GM19351 (cell line): ENCODE results near the gene AHCTF1.

Source experiments
- ATAC-seq: cut with Tn5 transposase; IDR thresholded peaks from one replicate; pipeline ENCODE4 v1.9.1; 2021; ENCODE audit warnings: mild to moderate bottlenecking, moderate library complexity; ENCODE audit not compliant: unreplicated experiment

Gene AHCTF1

GRCh38 chr1:246801241-246802020 is 130.3 kb downstream of the AHCTF1 start:
- ATAC-seq, result no peak

DNA sequence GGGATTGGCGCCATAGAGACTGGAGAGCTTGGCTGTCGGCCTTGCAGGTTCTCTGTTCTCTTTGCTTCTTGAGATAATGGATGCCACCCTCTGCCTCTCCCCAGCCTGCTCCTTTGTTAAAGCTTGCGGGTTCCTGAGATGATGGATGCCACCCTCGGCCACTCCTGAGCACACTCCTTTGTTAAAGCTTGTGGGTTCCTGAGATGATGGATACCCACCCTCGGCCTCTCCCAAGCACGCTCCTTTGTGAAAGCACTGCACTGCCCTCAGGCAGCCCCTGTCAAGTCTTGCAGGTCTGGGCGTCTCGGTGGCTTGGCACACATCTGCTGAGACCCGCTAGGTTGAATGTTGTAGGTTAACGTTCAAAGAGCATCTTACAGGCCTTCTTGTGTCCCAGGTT is 131.0 kb downstream of the AHCTF1 start:
- ATAC-seq, result no peak

DNA sequence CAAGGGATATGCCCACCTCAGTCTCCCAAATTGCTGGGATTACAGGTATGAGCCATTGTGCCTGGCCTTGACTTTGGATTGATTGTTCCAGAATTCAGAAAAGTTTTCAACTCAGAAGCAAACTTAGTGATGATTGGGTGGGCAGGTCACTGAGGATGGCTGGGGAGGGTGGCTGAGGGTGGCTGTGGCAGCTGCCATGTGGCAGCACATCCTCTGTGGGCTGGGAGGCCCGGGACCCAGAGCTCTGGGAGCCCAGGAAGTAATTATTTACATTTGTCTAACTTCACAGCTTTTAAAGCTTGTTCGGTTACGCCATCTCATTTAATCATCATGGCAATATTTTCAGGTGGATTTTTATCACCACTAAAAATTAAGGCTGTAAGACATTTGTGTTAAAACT is 131.4 kb downstream of the AHCTF1 start:
- no peak for ATAC-seq

GRCh38 chr1:246798606-246799496 is 132.9 kb downstream of the AHCTF1 start:
- no peak for ATAC-seq

GRCh38 chr1:246798107-246798506 is 133.6 kb downstream of the AHCTF1 start:
- no peak for ATAC-seq

GRCh38 chr1:246797597-246797996 is 134.2 kb downstream of the AHCTF1 start:
- no peak for ATAC-seq

DNA sequence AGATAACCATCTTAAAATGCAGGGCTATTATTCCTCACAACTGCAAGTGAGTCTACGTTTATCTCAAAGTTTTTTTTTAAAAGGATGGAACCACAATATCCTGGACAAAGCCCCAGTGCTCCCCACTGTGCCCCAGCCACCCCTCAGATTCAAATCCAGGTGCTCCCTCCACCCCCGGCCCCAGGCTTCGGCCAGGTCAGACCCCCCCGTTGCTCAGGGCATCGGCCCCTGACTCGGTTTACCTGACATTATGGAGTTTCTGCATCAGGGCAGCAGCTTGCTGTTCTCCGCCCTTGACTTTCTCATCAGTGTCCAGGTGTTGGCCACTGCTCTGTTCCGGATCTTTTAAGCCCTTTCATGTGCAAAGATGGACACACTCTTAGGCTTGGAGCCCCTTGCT is 134.6 kb downstream of the AHCTF1 start:
- ATAC-seq, result no peak

DNA sequence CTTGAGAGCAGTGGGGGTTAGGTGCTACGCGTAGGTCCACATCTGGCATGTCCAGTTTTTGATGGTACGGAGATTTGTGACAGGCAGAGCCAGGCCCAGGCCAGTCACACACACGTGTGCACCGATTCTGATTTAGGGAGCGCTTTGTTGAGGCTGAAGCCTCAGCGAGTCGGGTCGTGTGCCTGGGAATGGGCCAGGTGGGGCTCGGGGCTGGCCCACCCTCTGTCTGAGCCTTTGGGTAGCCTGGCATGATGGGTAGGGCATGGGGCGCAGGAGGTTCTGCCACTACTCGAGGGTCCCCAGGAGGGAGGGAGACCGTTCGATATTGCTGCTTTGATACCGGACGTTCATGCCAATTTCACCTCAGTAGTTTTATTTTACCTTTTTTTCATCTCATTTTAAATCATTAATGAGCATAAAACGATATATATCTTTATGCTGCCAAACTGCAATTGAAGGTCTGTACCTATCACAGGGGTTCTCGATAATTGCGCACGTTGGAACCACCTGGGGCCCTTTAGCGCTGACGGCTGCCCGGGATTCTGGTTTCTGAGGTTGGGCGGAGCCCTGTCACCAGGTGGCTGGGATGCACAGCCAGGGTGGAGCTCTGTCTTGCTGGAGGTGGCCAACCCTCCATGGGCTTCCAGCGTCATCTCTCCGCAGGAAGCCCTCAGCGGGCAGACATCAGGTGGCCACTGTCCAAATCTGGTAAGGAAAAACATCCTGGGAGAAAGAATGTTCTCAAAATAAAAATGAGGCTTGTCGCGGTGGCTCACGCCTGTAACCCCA is 135.6 kb downstream of the AHCTF1 start:
- ATAC-seq, result no peak

DNA sequence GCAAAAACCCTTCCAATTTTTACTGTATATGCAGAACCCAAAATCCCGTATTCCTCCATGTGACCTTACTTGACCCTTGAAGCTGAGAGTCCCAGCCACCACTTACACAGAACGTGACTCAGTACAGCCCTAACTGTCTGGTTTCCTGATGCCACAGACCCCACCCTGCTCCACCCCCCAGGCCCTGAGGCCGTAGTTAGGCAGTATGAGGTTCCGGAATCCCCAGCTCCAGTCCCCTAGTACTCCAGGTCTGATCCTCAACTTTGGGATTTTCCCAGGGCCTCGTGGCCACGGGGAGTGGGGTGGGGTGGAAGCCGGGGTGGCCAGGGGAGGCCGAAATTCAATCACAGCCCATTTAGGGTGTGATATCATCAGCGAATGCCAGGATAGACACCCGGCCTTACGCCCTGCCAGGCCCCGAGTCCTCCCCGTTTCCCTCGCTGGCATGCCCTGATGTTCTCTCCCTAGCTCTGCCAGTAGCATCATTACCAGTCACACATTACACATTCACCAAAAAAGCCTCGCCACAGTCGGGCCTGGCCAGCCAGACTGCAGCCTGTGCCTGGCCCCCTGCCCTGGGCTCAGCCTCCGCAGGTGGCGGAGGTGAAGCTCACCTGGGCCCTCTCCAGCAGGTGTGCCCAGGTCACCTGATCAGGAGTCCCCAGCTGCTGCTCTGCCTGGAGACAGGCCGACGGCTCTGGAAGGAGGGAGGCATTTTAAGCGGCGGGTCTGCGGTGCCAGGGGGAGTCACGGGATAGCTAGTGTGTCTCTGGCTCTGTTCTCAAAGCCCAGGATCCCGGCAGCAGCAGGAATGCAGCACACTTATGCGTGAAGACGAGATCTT is 136.7 kb downstream of the AHCTF1 start:
- ATAC-seq, result no peak

GRCh38 chr1:246794048-246794827 is 137.5 kb downstream of the AHCTF1 start:
- ATAC-seq, result no peak

DNA sequence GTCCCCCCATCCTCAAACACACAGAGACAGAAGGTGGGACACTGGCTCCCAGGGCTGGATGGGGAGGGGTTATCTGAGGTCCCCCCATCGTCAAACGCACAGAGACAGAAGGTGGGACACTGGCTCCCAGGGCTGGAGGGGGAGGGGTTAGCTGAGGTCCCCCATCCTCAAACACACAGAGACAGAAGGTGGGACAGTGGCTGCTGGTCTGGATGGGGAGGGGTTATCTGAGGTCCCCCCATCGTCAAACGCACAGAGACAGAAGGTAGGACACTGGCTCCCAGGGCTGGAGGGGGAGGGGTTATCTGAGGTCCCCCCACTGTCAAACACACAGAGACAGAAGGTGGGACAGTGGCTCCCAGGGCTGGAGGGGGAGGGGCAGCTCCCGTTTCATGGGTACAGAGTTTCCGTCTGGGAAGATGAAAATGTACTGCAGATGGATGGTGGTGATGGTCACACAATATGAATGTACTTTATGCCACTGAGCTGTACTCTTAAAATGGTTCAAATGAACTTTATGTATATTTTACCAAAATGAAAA is 138.3 kb downstream of the AHCTF1 start:
- ATAC-seq, result no peak

DNA sequence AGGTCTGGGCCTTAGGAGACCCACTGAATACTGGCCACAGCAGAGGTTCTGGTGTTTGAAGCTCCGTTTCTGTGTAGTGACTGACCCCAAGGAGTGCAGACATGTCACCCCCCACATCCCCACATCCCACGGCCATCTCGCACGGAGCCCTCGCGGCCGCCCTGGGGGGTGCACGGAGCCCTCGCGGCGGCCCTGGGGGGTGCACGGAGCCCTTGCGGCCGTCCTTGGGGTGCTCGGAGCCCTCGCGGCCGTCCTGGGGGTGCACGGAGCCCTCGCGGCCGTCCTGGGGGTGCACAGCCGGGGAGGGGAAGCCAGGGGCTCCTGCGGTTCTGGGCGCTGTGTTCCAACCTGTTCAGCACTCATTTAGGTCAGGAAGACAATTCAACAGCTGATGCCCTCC is 139.1 kb downstream of the AHCTF1 start:
- ATAC-seq, result no peak

GRCh38 chr1:246791303-246791918 is 140.3 kb downstream of the AHCTF1 start:
- no peak for ATAC-seq

GRCh38 chr1:246790833-246791232 is 140.9 kb downstream of the AHCTF1 start:
- ATAC-seq, result no peak

GRCh38 chr1:246790364-246790763 is 141.4 kb downstream of the AHCTF1 start:
- ATAC-seq, result no peak

GRCh38 chr1:246789454-246790339 is 142.1 kb downstream of the AHCTF1 start:
- ATAC-seq, result no peak
